AG09309 (cell line): ENCODE data around the gene PTPN14.
"Not testable (repeated sequence)": the region's sequence is repeated elsewhere in the genome, so short reads cannot be mapped to it uniquely, and the experiment has no call there.

Experiments
- DNase-seq: peaks from one replicate; pipeline ENCODE4 v3.0.0-alpha.2; 2010; ENCODE audit warnings: low read depth
- H3K4me3 ChIP-seq: 2 replicates; pipeline ENCODE4 v1.5.1; 2011; ENCODE audit warnings: mild to moderate bottlenecking, low read depth, low read length, moderate library complexity; ENCODE audit not compliant: control insufficient read depth
- CTCF ChIP-seq: IDR thresholded peaks from 2 replicates; pipeline ENCODE4 v1.5.1; 2011; ENCODE audit warnings: mild to moderate bottlenecking, low read depth, low read length, inconsistent platforms; ENCODE audit not compliant: insufficient read depth, control insufficient read depth; ENCODE audit errors: missing control alignments

The PTPN14 gene

GRCh38 chr1:214510477-214510876, 40.9 kb downstream of the PTPN14 start:
- no peak for DNase-seq
- H3K4me3 ChIP-seq: no peak overlapping the region
- TF ChIP-seq CTCF: no peak

- not testable (repeated sequence) for DNase-seq, H3K4me3 ChIP-seq
Observed at GRCh38 chr1:214509622-214510021, 41.8 kb downstream of the PTPN14 start.

GRCh38 chr1:214506972-214507431, 44.4 kb downstream of the PTPN14 start:
- TF ChIP-seq CTCF: no peak
- H3K4me3 ChIP-seq: no peak overlapping the region
- DNase-seq: no peak

GRCh38 chr1:214505134-214505533, 46.3 kb downstream of the PTPN14 start:
- peak; percentile 8 for TF ChIP-seq CTCF
- no peak overlapping the region for H3K4me3 ChIP-seq
- DNase-seq: no peak

GRCh38 chr1:214504330-214504729, 47.1 kb downstream of the PTPN14 start:
- no peak for DNase-seq
- no peak overlapping the region for H3K4me3 ChIP-seq
- TF ChIP-seq CTCF: no peak

GRCh38 chr1:214503553-214503952, 47.8 kb downstream of the PTPN14 start:
- no peak for DNase-seq
- TF ChIP-seq CTCF: no peak
- no peak overlapping the region for H3K4me3 ChIP-seq

- H3K4me3 ChIP-seq: no peak overlapping the region
- no peak for TF ChIP-seq CTCF
- no peak for DNase-seq
Observed at GRCh38 chr1:214500340-214501055, 50.9 kb downstream of the PTPN14 start.
